ENCODE data around the gene FAM149A.

Gene FAM149A

DNA sequence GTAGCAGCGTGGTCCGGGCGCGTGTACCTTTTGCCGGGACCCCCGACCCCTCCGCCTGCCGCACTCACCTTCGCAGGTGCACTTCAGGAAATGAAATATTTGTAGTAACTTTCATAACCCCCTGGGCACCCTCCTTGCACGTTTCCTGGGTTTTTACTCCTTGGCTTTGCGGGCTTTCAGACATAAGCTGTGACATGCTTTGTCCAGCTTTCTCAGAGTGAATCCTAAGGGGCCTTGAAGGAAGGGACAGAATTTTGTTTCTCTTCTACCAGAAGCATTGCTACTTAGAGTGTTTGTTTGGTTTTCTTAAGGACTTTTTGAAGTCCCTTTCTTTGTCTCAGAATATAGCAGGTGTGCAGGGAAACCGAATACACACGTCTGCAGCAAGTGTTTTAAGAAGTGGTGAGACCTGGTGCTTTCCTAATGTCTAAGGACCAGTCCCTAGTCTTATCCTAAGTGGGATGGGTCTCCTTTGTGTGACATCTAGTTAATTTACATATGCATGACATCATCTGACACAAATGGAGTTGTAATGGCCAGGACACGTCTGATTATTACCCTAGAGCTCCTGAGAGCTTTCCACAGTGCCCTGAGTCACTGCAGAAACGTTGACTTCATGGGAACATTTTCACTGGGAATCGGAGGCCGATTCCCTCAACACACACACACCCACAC, 1.3 kb downstream of the FAM149A start:
- peak in 2 of 3 donors; percentile 12 to 14 for DNase-seq
- CTCF ChIA-PET: no interaction called here
- no peaks in the 10 kb centered on the region for H3K36me3 ChIP-seq (ENCODE audit: control insufficient read depth in 4 of 4, insufficient read depth in 4 of 4, low read length in 3 of 4)
- POLR2A ChIA-PET: no interaction called here
- 29% methylated on average over 17 of the region's 17 CpGs for WGBS (ENCODE audit: insufficient coverage)
- no peaks in the 10 kb centered on the region for H3K9me3 ChIP-seq (ENCODE audit: control extremely low read depth in 1 of 5, control insufficient read depth in 4 of 5, insufficient read depth in 2 of 5, low read depth in 1 of 5, low read length in 4 of 5)
- peak overlapping the region in 3 of 7 experiments; percentile 51 to 70 (median 64) for H3K4me3 ChIP-seq (ENCODE audit: control insufficient read depth in 1 of 7, extremely low read depth in 1 of 7, insufficient read depth in 4 of 7, low read depth in 2 of 7, low read length in 6 of 7)
- peaks cover 0 to 14% (median 6%) of the 10 kb centered on the region in 4 experiments for H3K4me1 ChIP-seq (ENCODE audit: control extremely low read depth in 1 of 4, control insufficient read depth in 4 of 4, insufficient read depth in 4 of 4, low read length in 3 of 4)
- H3K27me3 ChIP-seq (replicated peaks in 2 of 5; ENCODE audit: control insufficient read depth in 4 of 5, insufficient read depth in 5 of 5, low read length in 4 of 5): peaks cover 16 to 62% (median 23%) of the 10 kb centered on the region in 5 experiments
- H3K27ac ChIP-seq (ENCODE audit: insufficient read depth in 1 of 2, low read depth in 1 of 2, low read length in 2 of 2, poor library complexity in 1 of 2, severe bottlenecking in 2 of 2): no peak overlapping the region

GRCh38 chr4:186107947-186108346, 3.4 kb downstream of the FAM149A start:
- no peak overlapping the region for H3K27ac ChIP-seq (ENCODE audit: insufficient read depth in 1 of 2, low read depth in 1 of 2, low read length in 2 of 2, poor library complexity in 1 of 2, severe bottlenecking in 2 of 2)
- H3K27me3 ChIP-seq (replicated peaks in 2 of 5; ENCODE audit: control insufficient read depth in 4 of 5, insufficient read depth in 5 of 5, low read length in 4 of 5): peaks cover 14 to 55% (median 21%) of the 10 kb centered on the region in 5 experiments
- H3K9me3 ChIP-seq (ENCODE audit: control extremely low read depth in 1 of 5, control insufficient read depth in 4 of 5, insufficient read depth in 2 of 5, low read depth in 1 of 5, low read length in 4 of 5): no peaks in the 10 kb centered on the region
- DNase-seq: no peak
- ChIA-PET CTCF (no interaction called here), POLR2A (no interaction called here)
- 85% methylated on average over 2 of the region's 4 CpGs for WGBS (ENCODE audit: insufficient coverage)
- peaks cover 0 to 14% (median 6%) of the 10 kb centered on the region in 4 experiments for H3K4me1 ChIP-seq (ENCODE audit: control extremely low read depth in 1 of 4, control insufficient read depth in 4 of 4, insufficient read depth in 4 of 4, low read length in 3 of 4)
- no peaks in the 10 kb centered on the region for H3K36me3 ChIP-seq (ENCODE audit: control insufficient read depth in 4 of 4, insufficient read depth in 4 of 4, low read length in 3 of 4)
- H3K4me3 ChIP-seq (ENCODE audit: control insufficient read depth in 1 of 7, extremely low read depth in 1 of 7, insufficient read depth in 4 of 7, low read depth in 2 of 7, low read length in 6 of 7): no peak overlapping the region

DNA sequence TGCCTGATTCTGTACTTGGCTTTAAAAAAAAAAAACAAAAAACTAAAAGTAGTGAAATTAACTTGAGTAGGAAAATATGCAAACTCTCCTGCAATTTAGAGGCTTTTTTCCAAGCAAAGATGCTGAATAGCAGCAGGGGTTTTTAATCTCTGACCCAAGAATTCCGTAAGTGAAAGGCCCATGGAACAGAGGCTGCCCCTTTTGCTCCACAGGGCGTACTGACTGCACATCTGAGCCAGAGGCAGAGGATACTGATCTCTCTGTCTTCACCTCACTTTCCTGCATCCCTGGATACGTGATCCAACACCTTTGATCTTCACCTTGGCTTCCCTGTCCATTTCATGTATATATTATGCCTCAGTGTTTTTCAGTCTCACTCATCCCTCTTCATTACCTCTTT, 3.9 kb downstream of the FAM149A start:
- Histone ChIP-seq H3K4me1 (ENCODE audit: control extremely low read depth in 1 of 4, control insufficient read depth in 4 of 4, insufficient read depth in 4 of 4, low read length in 3 of 4) (peaks cover 0 to 14% (median 6%) of the 10 kb centered on the region in 4 experiments), H3K36me3 (ENCODE audit: control insufficient read depth in 4 of 4, insufficient read depth in 4 of 4, low read length in 3 of 4) (no peaks in the 10 kb centered on the region), H3K27ac (ENCODE audit: insufficient read depth in 1 of 2, low read depth in 1 of 2, low read length in 2 of 2, poor library complexity in 1 of 2, severe bottlenecking in 2 of 2) (no peak overlapping the region), H3K27me3 (replicated peaks in 2 of 5; ENCODE audit: control insufficient read depth in 4 of 5, insufficient read depth in 5 of 5, low read length in 4 of 5) (peaks cover 11 to 51% (median 21%) of the 10 kb centered on the region in 5 experiments), H3K9me3 (ENCODE audit: control extremely low read depth in 1 of 5, control insufficient read depth in 4 of 5, insufficient read depth in 2 of 5, low read depth in 1 of 5, low read length in 4 of 5) (no peaks in the 10 kb centered on the region), H3K4me3 (ENCODE audit: control insufficient read depth in 1 of 7, extremely low read depth in 1 of 7, insufficient read depth in 4 of 7, low read depth in 2 of 7, low read length in 6 of 7) (no peak overlapping the region)
- ChIA-PET POLR2A (no interaction called here), CTCF (interaction anchor here (0.7 kb wide), 1 partner anchor 50 kb away, joined by 3 read pairs; no protein-coding TSS in a partner anchor)
- no peak for DNase-seq
- WGBS (ENCODE audit: insufficient coverage): 94% methylated on average over 3 of the region's 3 CpGs

- CTCF ChIA-PET: interaction anchor here (0.7 kb wide), 1 partner anchor 51 kb away, joined by 3 read pairs; no protein-coding TSS in a partner anchor
- Histone ChIP-seq H3K9me3 (ENCODE audit: control extremely low read depth in 1 of 5, control insufficient read depth in 4 of 5, insufficient read depth in 2 of 5, low read depth in 1 of 5, low read length in 4 of 5) (no peaks in the 10 kb centered on the region), H3K4me3 (ENCODE audit: control insufficient read depth in 1 of 7, extremely low read depth in 1 of 7, insufficient read depth in 4 of 7, low read depth in 2 of 7, low read length in 6 of 7) (no peak overlapping the region), H3K27ac (ENCODE audit: insufficient read depth in 1 of 2, low read depth in 1 of 2, low read length in 2 of 2, poor library complexity in 1 of 2, severe bottlenecking in 2 of 2) (no peak overlapping the region), H3K4me1 (ENCODE audit: control extremely low read depth in 1 of 4, control insufficient read depth in 4 of 4, insufficient read depth in 4 of 4, low read length in 3 of 4) (peaks cover 0 to 13% (median 6%) of the 10 kb centered on the region in 4 experiments), H3K27me3 (replicated peaks in 2 of 5; ENCODE audit: control insufficient read depth in 4 of 5, insufficient read depth in 5 of 5, low read length in 4 of 5) (peaks cover 11 to 43% (median 20%) of the 10 kb centered on the region in 5 experiments), H3K36me3 (ENCODE audit: control insufficient read depth in 4 of 4, insufficient read depth in 4 of 4, low read length in 3 of 4) (no peaks in the 10 kb centered on the region)
- WGBS (ENCODE audit: insufficient coverage): no CpG with 5 or more reads among the region's 4 CpGs
- no peak for DNase-seq
- POLR2A ChIA-PET: no interaction called here
Observed at GRCh38 chr4:186109245-186109644, 4.7 kb downstream of the FAM149A start.

- CTCF ChIA-PET: interaction anchor here (0.6 kb wide), 1 partner anchor 29 kb away, joined by 3 read pairs; no protein-coding TSS in a partner anchor
- Histone ChIP-seq H3K27ac (ENCODE audit: insufficient read depth in 1 of 2, low read depth in 1 of 2, low read length in 2 of 2, poor library complexity in 1 of 2, severe bottlenecking in 2 of 2) (no peak overlapping the region), H3K4me1 (ENCODE audit: control extremely low read depth in 1 of 4, control insufficient read depth in 4 of 4, insufficient read depth in 4 of 4, low read length in 3 of 4) (no peaks in the 10 kb centered on the region), H3K4me3 (ENCODE audit: control insufficient read depth in 1 of 7, extremely low read depth in 1 of 7, insufficient read depth in 4 of 7, low read depth in 2 of 7, low read length in 6 of 7) (no peak overlapping the region), H3K9me3 (ENCODE audit: control extremely low read depth in 1 of 5, control insufficient read depth in 4 of 5, insufficient read depth in 2 of 5, low read depth in 1 of 5, low read length in 4 of 5) (no peaks in the 10 kb centered on the region), H3K36me3 (ENCODE audit: control insufficient read depth in 4 of 4, insufficient read depth in 4 of 4, low read length in 3 of 4) (no peaks in the 10 kb centered on the region), H3K27me3 (replicated peaks in 2 of 5; ENCODE audit: control insufficient read depth in 4 of 5, insufficient read depth in 5 of 5, low read length in 4 of 5) (peaks cover 2 to 17% (median 8%) of the 10 kb centered on the region in 5 experiments)
- POLR2A ChIA-PET: no interaction called here
- DNase-seq: no peak
- WGBS (ENCODE audit: insufficient coverage): no CpG with 5 or more reads among the region's 2 CpGs
Observed at GRCh38 chr4:186116697-186117096, 12.2 kb downstream of the FAM149A start.

DNA sequence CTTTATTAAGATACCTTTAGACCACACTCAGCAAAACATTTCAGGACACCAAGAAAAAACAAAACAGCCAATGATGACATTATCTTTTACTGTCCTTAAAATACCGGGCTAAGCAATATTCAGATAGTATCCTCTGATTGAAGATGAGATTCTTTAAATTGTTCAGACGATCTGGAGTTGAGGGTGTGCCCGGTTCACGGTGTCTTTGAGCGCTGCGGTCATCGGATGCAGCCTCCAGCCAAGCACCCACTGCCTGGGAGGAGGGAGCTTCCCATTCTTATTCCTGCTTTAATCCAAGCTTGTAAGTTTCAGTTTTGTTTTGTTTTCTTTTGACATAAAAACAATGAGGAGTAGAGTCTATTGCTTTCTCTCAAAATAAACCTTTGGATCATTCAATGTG, 14.1 kb downstream of the FAM149A start:
- WGBS (ENCODE audit: insufficient coverage): 72% methylated on average over 6 of the region's 7 CpGs
- DNase-seq: no peak
- CTCF ChIA-PET: interaction anchor here (1.0 to 1.6 kb wide), 2 partner anchors 17 to 50 kb away, joined by 3 to 4 read pairs; partner anchors contain the start of gene TLR3
- H3K4me3 ChIP-seq (ENCODE audit: control insufficient read depth in 1 of 7, extremely low read depth in 1 of 7, insufficient read depth in 4 of 7, low read depth in 2 of 7, low read length in 6 of 7): no peak overlapping the region
- POLR2A ChIA-PET: no interaction called here
- H3K27me3 ChIP-seq (replicated peaks in 2 of 5; ENCODE audit: control insufficient read depth in 4 of 5, insufficient read depth in 5 of 5, low read length in 4 of 5): peaks cover 3 to 17% (median 8%) of the 10 kb centered on the region in 5 experiments
- H3K36me3 ChIP-seq (ENCODE audit: control insufficient read depth in 4 of 4, insufficient read depth in 4 of 4, low read length in 3 of 4): no peaks in the 10 kb centered on the region
- H3K4me1 ChIP-seq (ENCODE audit: control extremely low read depth in 1 of 4, control insufficient read depth in 4 of 4, insufficient read depth in 4 of 4, low read length in 3 of 4): no peaks in the 10 kb centered on the region
- no peak overlapping the region for H3K27ac ChIP-seq (ENCODE audit: insufficient read depth in 1 of 2, low read depth in 1 of 2, low read length in 2 of 2, poor library complexity in 1 of 2, severe bottlenecking in 2 of 2)
- H3K9me3 ChIP-seq (ENCODE audit: control extremely low read depth in 1 of 5, control insufficient read depth in 4 of 5, insufficient read depth in 2 of 5, low read depth in 1 of 5, low read length in 4 of 5): no peaks in the 10 kb centered on the region

DNA sequence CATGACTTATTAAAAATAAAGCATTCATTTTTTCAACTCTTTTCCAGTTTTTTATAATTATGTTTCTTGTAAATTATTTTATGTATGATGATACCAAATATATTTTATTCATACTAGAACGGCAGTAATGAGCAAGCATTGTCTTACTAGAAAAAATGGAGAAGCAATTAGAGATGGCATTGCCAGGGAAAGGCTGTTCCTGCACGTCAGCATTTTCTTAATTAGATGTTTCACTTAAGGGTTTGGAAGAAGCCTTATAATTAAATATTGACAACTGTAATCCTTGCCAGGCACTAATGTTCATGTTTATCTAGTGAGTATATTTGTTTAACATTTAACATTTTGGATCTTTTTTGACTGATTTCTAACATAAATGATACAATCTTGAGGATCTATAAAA, 16.6 kb downstream of the FAM149A start:
- CTCF ChIA-PET: no interaction called here

More for the DNA sequence above, 16.6 kb downstream of the FAM149A start:
- peaks cover 3 to 17% (median 8%) of the 10 kb centered on the region in 5 experiments for H3K27me3 ChIP-seq (replicated peaks in 2 of 5; ENCODE audit: control insufficient read depth in 4 of 5, insufficient read depth in 5 of 5, low read length in 4 of 5)
- no peak overlapping the region for H3K4me3 ChIP-seq (ENCODE audit: control insufficient read depth in 1 of 7, extremely low read depth in 1 of 7, insufficient read depth in 4 of 7, low read depth in 2 of 7, low read length in 6 of 7)
- no peak overlapping the region for H3K27ac ChIP-seq (ENCODE audit: insufficient read depth in 1 of 2, low read depth in 1 of 2, low read length in 2 of 2, poor library complexity in 1 of 2, severe bottlenecking in 2 of 2)
- 86% methylated on average over 1 of the region's 2 CpGs for WGBS (ENCODE audit: insufficient coverage)
- POLR2A ChIA-PET: no interaction called here
- DNase-seq: no peak
- H3K36me3 ChIP-seq (ENCODE audit: control insufficient read depth in 4 of 4, insufficient read depth in 4 of 4, low read length in 3 of 4): no peaks in the 10 kb centered on the region
- H3K4me1 ChIP-seq (ENCODE audit: control extremely low read depth in 1 of 4, control insufficient read depth in 4 of 4, insufficient read depth in 4 of 4, low read length in 3 of 4): no peaks in the 10 kb centered on the region
- H3K9me3 ChIP-seq (ENCODE audit: control extremely low read depth in 1 of 5, control insufficient read depth in 4 of 5, insufficient read depth in 2 of 5, low read depth in 1 of 5, low read length in 4 of 5): peaks cover 0 to 1% (median 0%) of the 10 kb centered on the region in 5 experiments
